ENCODE results near the gene EHD4. TPM values are rescaled to one million over a fixed set of nuclear protein-coding genes. Genes with fewer than 3 reads are reported as not detected.

The EHD4 gene
- polyA plus RNA-seq, 1 experiment: 19.3 TPM

GRCh38 chr15:41996376-41996775, 24.0 kb upstream of the EHD4 start:
- no peak for DNase-seq (ENCODE audit: low read depth, low spot score)
- Histone ChIP-seq H3K4me3 (ENCODE audit: low read depth, low read length) (no peak overlapping the region), H3K27me3 (ENCODE audit: control insufficient read depth, insufficient read depth, low read length) (peaks cover 37% of the 10 kb centered on the region), H3K27ac (ENCODE audit: low read depth, low read length) (no peak overlapping the region), H3K9me3 (ENCODE audit: control insufficient read depth, insufficient read depth, low read length) (no peaks in the 10 kb centered on the region)
- ChIA-PET CTCF (no interaction called here), POLR2A (no interaction called here)
- no peak for TF ChIP-seq CTCF (IDR thresholded peaks at IDR 0.05; ENCODE audit: low read depth, low read length)

GRCh38 chr15:41995476-41995855, 23.1 kb upstream of the EHD4 start:
- POLR2A ChIA-PET: no interaction called here
- CTCF ChIA-PET: interaction anchor here (1.0 to 1.9 kb wide), 3 partner anchors 11 to 143 kb away, joined by 4 to 6 read pairs (median 5); no protein-coding TSS in a partner anchor
- peaks cover 30% of the 10 kb centered on the region for H3K27me3 ChIP-seq (ENCODE audit: control insufficient read depth, insufficient read depth, low read length)
- TF ChIP-seq CTCF (IDR thresholded peaks at IDR 0.05; ENCODE audit: low read depth, low read length): no peak
- no peak overlapping the region for H3K4me3 ChIP-seq (ENCODE audit: low read depth, low read length)
- no peak for DNase-seq (ENCODE audit: low read depth, low spot score)
- H3K9me3 ChIP-seq (ENCODE audit: control insufficient read depth, insufficient read depth, low read length): no peaks in the 10 kb centered on the region
- no peak overlapping the region for H3K27ac ChIP-seq (ENCODE audit: low read depth, low read length)

- TF ChIP-seq CTCF (IDR thresholded peaks at IDR 0.05; ENCODE audit: low read depth, low read length): no peak
- H3K9me3 ChIP-seq (ENCODE audit: control insufficient read depth, insufficient read depth, low read length): no peaks in the 10 kb centered on the region
- ChIA-PET POLR2A (interaction anchor here (0.7 kb wide), 1 partner anchor 84 kb away, joined by 5 read pairs; no protein-coding TSS in a partner anchor), CTCF (interaction anchor here (1.0 to 1.9 kb wide), 3 partner anchors 11 to 144 kb away, joined by 4 to 6 read pairs (median 5); no protein-coding TSS in a partner anchor)
- peaks cover 27% of the 10 kb centered on the region for H3K27me3 ChIP-seq (ENCODE audit: control insufficient read depth, insufficient read depth, low read length)
- no peak overlapping the region for H3K27ac ChIP-seq (ENCODE audit: low read depth, low read length)
- DNase-seq (ENCODE audit: low read depth, low spot score): no peak
- H3K4me3 ChIP-seq (ENCODE audit: low read depth, low read length): no peak overlapping the region
Observed at GRCh38 chr15:41994772-41995475, 22.6 kb upstream of the EHD4 start.

- Histone ChIP-seq H3K4me3 (ENCODE audit: low read depth, low read length) (no peak overlapping the region), H3K27ac (ENCODE audit: low read depth, low read length) (no peak overlapping the region), H3K27me3 (ENCODE audit: control insufficient read depth, insufficient read depth, low read length) (peaks cover 24% of the 10 kb centered on the region), H3K9me3 (ENCODE audit: control insufficient read depth, insufficient read depth, low read length) (no peaks in the 10 kb centered on the region)
- no peak for TF ChIP-seq CTCF (IDR thresholded peaks at IDR 0.05; ENCODE audit: low read depth, low read length)
- POLR2A ChIA-PET: interaction anchor here (0.7 kb wide), 1 partner anchor 84 kb away, joined by 5 read pairs; no protein-coding TSS in a partner anchor
- CTCF ChIA-PET: interaction anchor here (1.1 to 1.9 kb wide), 4 partner anchors 10 to 144 kb away, joined by 3 to 6 read pairs (median 4); no protein-coding TSS in a partner anchor
- DNase-seq (ENCODE audit: low read depth, low spot score): no peak
Observed at GRCh38 chr15:41994171-41994650, 21.9 kb upstream of the EHD4 start.
